UCSD-AML1 (cell line): Measurements from ENCODE around the gene ALKBH5.
A peak's percentile ranks its signal among the peaks of the same experiment; 100 is the strongest.

ENCODE experiments used
- DNase-seq: peaks from one replicate; lab custom pipeline; 2025; ENCODE audit not compliant: unreplicated experiment; lab: John Stamatoyannopoulos, UW

Gene ALKBH5

DNA sequence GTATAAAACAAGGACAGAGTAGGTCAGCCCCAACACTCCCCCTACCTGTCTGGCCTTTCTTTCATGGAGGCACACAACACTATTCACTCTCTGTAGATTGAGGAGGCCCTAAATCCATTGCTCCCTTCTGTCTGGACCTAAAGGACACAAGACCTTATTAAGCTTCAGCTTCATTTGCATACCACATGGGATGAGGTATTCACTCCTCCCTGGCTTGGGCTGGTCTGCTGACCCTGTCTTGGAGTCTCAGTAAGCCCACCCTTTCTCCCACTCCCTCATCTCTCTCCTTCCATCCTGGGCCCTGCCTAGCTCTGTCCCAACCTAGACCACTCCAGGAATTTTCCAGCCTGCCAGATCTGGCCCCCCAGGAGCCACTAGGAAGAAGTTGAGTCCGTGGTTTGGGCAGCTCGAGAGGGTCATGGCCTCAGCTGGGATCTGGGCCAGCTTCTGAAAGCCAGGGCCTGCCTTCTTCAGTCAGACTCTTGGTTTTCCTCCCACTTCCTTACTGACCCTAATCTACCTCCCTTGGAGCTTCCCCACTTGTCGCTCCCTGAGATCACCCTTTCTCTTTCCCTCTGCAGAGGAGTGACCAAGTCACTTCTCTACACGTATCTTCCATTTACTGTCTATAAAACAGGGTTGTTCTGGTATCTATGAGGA, 35.3 kb downstream of the ALKBH5 start:
- no peak for DNase-seq

DNA sequence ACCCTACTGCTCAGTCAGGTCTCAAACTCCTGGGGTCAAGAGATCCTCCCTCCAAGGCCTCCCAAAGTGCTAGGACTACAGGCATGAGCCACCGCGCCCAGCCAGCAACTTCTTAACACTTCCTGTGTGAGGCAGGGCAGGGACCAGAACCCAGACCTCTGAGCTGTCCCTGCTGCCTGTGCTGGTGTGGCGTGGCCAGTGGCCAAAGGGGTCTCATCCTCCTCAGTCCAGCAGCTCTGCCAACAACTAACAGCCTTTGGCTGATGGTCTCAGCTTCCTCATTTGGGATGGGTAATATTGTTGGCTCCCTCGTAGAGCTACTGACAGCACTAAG, 40.4 kb downstream of the ALKBH5 start:
- DNase-seq, result no peak

DNA sequence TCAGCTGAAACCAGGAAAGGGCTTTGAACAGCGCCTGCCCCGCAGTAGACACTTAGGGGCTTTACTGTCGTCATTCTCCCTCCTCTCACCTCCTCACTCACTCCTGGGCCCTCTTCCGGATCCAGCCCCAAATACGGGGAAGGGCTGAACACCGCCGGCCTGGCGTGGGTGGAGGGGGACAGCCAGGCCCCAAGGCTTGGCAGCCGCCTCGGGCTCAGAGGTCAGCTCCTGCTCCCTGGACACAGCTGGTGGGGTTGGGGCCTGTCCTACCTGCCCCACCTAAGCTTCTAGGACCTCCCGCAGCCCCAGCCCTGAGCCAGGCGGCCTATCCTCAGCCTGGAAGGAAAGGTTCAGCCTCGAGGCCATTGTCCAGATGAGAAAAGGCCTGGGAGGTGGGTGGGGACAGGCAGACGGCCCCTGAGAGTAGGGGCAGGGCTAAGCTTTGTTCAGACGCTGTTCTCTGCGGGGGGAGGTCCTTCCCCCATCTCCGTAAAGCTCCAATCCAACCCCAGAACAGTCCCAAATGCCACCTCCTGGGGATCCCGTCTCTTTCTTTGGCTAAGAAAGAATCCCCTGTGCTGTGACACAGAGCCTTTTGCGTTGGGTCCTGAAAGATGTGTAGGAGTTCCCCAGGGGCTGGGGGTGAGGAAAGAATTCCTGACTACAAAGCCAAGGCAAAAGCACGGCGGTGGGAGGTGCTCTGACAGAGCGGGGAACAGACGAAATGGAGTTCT, 40.9 kb downstream of the ALKBH5 start:
- DNase-seq, result no peak

DNA sequence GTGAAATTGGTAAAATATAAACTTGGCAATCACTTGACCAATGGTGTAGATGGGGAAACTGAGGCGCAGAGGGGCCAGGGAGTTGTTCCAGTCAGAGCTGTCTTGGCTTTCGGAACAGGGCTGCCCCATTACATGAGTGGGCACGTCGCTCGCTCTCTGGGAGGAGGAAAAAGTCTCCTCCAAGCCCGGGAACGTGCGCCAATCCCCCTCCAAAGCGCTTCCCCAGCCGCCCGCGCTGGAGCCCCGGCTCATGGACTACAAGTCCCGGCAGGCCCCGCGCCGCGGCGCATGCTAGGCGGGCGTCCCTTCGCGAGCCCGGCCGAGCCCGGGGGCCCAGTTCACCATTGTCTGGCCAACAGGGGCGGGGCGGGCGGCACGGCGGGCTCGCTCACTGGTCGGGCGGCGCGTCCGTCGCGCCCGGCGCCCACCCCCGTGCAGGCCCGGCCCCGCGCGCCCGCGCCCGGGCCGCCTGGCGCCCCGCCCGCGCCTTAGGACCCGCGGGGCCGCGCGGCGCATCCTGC, 41.6 kb downstream of the ALKBH5 start, which contains the start of gene LLGL1:
Gene LLGL1, plus strand, starts transcription at position 515 of the 521 bp plus-strand sequence. CDS start 48 bp downstream, outside the sequence.
- peak; percentile 96 for DNase-seq

DNA sequence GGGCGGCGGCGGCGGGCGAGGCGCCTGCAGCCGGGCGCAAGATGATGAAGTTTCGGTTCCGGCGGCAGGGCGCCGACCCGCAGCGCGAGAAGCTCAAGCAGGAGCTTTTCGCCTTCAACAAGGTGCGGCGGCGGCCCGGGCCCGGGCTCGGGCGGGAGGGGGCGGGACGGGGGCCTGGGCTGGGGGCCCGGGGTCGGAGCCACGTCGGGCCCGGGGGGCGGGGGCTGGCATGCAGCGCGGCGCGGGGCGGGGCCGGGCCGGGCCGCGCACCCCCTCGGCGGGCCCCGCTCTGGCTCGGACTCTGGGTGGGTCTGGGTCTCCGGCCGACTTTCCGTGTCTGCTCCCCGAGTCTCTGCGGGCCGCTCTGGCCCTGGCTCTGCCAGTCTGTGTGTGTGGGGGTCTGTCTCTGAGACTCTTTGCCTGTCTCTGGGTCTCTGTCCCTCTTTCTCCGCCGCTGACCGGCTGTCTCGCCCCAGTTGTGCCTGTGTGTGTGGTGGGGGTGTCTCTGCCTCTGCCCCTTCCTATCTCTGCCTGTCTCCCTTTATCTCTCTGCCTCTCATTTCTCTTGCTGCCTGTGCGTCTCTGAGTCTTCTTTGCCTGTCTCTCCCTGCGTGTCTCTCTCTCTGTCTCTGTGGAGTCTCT, 42.1 kb downstream of the ALKBH5 start:
- peak; percentile 53 for DNase-seq

DNA sequence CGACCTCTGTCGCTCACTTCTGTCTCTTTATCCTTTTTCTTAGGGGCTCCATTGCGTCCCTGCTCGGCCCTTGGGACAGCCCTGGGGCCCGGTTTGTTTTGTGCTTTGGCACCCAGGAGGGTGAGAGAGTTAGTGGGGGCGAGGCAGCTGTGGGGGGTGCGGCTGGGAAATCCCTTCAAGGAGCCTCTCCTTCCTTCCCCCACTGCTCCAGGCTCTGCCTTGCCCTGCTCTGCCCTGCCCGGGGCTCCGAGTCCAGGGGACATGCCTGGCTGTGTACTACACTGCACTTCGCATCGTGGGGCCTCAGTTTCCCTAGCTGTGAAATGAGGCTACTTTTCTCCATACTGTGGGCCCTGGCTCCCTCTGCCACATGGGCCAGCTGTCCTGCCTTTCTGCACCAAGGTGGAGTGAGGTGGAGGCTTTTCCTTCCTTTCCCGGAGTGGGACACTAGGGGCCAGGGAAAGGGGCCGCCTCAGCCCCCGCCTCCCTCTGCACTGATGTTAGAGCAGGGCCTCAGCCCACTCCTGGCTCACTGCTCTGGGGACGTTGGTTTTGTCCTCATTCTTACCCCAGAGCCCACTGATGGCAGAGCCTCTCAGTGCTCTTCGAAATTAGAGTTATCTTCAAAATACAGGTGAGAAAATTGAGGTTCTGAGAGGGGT, 42.8 kb downstream of the ALKBH5 start:
- no peak for DNase-seq

DNA sequence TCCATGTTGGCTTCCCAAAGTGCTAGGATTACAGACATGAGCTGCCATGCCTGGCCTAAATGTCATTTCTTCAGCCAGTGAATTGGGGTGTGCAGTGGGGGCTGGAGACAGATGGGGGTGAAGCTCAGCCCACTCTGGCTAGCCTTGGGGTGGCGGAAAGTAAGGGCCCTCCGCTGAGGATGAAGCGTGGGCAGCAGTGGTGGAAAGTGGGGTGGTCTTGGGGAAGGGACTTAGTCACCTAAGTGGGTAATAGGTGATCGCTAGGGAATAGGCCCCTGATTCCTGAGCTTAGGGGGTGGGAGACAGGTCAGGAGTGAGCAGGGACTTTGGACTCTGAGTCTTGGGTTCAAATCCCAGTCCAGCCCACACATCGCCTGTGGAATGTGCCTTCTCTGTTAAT, 44.0 kb downstream of the ALKBH5 start:
- no peak for DNase-seq

DNA sequence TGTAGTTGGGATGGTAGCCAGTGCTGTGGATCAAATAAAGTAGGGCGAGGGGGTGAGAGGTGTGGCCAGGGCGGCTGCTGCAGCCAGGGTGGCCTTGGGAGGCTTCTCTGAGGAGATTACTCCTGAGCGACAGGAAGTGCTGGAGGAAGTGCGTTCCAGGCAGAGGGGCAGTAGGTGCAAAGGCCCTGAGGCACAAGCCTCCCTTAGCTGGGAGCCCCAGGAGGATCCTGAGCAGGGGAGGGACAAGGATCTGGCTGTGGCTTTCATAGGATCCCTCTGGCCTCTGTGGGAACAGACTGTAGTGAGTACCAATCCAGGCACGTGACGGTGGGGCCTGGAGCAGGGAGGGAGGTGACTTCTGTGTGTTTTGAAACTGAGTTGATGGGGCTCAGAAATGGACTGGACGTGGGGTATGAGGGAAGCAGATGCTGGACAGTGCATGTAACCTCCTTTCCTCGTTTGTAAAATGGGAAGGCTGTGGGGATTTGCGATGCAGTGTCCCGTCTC, 44.6 kb downstream of the ALKBH5 start:
- DNase-seq, result no peak

DNA sequence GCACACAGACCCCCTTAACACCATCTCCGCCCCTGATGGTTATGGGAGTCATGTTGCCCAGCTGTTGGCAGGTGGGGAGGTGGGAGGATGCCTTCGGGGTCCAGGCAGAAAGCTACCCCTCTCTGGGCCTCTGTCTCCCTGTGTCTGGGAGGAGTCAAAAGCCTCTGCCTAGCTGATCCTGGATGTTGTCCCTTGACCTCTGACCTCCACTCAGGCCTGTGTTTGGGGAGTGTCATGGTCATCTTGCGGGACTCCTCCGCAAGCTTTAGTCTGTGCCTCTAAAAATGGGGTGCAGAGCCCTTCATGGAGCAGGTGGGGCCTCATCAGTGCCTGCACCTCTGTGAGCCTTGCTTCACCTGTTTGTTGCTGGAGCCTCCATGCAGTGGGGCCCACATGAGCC, 45.6 kb downstream of the ALKBH5 start:
- DNase-seq, result no peak

DNA sequence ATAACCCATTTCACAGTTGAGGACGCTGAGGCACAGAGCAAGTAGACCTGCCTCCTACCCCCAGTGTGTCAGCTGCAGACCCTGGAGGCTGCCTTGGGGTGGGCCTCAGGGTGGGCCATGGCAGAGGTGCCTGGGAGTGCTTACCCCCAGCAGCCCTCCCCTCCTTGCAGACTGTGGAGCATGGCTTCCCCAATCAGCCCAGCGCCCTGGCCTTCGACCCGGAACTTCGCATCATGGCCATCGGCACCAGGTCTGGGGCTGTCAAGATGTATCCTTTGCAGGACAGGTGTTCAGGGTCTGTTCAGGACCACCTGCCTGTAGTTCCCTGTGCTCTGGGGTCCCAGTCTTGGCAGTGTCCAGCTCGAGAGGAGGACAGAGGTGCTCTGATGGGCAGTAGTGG, 46.1 kb downstream of the ALKBH5 start:
- no peak for DNase-seq

DNA sequence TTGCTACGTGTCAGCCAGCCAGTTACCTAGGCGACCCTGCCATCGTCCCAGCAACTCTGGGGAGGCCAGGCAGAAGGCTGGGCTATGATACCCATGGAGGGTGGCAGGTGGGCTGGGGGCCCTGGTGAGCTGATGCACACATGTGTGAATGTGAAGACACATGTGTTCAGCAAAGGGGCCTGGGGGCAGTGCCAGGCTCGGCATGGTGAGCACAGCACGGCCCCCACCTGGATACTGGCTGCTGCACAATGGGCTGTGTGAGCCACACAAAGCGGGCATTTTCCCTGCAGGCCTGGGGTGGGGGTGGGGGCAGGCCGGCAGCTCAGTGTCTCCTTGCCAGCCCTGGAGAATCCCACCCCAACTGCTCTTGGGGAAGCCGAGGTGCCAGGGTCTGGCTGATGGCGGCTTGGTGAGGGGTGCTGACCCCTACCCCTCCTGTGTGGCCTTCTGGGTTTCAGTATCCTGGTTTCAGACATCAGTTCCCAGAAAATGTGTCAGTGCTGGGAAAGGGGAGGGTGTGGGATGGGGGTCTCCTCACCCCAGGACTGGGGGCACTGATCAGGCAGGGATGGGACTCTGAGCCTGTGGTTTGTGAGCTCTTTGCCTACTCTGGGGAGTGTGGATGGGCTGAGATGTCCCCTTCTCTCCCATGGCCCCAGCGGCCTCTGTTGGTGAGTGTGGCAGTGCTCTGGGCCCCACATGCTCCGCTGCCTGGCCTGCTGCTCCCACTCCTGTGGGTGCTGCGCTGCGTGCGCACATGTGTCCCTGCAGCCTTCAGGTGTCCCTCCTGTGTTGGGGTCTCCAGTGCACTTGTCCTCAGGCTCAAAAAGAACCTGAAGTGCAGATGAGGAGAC, 46.9 kb downstream of the ALKBH5 start:
- DNase-seq, result no peak

DNA sequence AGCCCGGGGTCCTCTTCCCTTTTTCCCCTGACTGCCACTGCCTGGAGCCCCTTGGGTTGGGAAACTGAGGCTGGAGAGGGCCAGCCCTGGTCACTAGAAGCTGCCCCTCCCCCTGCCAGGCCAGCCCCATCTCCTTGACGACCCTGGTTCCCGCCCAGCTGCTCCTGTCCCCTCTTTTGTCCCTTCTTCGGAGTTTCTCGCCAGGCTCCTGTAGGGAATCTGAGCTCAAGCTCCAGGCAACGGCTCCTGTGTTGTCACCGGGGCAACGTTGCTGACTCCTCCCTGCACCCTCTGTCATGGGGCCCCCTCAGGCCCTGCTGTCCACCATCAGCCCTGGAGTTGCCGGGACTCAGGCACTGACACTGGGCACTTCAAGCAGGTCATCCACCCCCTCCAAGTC, 47.5 kb downstream of the ALKBH5 start:
- DNase-seq, result no peak

DNA sequence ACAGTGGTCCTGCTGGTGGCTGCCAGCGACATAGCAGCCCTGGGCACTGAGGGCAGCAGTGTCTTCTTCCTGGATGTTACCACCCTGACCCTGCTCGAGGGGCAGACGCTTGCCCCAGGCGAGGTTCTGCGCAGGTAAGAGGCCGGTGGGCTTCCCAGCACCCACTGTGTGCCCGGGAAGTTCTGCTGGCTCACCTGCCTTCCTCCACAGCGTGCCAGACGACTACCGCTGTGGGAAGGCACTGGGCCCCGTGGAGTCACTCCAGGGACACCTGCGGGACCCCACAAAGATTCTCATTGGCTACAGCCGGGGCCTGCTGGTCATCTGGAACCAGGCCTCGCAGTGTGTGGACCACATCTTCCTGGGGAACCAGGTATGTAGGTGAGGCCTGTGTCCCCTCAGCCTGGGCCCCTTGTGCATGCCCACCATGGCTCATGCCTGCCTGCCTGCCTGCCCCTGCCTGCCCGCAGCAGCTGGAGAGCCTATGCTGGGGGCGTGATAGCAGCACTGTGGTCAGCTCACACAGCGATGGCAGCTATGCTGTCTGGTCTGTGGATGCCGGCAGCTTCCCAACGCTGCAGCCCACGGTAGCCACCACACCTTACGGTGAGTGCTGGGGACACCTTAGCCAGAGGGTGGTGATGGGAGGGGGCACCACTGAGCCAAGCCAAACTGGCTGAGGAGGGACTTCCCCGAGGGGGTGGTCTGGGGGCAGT, 50.3 kb downstream of the ALKBH5 start:
- DNase-seq, result no peak

DNA sequence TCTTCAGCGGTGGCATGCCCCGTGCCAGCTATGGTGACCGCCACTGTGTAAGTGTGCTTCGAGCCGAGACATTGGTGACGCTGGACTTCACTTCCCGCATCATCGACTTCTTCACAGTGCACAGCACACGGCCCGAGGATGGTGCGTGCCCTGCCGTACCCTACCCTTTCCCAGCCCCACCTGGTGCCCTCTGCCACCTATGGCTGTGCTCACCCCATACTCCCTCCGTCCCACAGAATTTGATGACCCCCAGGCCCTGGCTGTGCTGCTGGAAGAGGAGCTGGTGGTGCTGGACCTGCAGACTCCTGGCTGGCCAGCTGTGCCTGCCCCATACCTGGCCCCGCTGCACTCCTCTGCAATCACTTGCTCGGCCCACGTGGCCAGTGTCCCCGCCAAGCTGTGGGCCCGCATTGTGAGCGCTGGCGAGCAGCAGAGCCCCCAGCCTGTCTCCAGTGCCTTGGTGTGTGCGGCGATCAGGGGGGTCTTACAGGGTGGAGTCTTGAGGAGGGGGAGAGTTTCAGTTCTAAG, 51.3 kb downstream of the ALKBH5 start:
- no peak for DNase-seq

DNA sequence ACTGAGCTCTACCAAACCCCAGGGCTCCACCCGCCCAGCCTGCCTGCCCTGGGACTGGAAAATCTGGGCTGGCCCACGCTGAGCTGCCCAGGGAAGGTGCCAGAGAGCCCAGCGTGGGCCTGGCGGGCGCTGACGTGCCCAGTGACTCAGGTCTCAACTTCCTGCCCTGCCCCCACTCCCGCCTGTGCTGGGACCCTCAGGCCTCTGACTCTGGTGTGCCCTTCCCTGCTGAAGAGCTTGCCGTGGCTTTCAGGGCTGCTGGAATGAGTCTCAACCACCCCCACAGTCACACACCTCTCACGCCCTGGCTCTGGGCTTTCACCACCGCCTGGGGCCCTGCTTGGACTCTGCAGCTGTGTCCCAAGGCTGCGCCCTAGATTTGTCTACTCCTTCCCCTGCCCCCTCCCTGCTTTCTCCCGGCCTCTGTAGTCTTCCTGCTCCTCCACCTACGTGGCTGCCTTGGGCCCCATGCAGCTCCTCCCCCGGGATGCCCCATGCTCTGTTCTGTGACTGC, 52.2 kb downstream of the ALKBH5 start:
- DNase-seq, result no peak

DNA sequence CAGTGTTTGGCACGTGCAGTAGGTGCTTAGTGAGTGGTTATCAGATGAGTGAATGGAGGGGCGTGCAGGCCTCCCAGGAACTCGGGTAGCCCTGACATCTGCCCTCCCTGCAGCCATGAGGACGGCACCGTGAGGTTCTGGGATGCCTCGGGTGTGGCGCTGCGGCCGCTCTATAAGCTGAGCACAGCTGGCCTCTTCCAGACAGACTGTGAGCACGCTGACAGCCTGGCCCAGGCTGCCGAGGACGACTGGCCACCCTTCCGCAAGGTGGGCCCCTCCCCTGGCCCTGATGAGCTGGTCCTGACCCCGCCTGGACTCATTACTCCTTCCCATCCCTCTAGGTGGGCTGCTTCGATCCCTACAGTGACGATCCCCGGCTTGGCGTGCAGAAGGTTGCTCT, 52.9 kb downstream of the ALKBH5 start:
- DNase-seq, result no peak

DNA sequence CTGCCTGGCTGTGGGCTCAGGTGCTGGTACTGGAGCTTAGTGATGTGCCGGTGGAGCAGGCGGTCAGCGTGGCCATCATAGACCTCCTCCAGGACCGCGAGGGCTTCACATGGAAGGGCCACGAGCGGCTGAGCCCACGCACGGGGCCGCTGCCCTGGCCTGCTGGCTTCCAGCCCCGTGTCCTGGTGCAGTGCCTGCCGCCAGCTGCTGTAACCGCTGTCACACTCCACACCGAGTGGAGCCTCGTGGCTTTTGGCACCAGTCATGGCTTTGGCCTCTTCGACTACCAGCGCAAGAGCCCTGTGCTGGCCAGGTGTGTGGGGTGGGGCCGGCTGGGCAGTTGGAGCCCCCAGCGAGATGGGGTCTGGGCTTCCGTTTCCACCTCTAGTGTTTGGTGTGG, 53.8 kb downstream of the ALKBH5 start:
- DNase-seq, result no peak

DNA sequence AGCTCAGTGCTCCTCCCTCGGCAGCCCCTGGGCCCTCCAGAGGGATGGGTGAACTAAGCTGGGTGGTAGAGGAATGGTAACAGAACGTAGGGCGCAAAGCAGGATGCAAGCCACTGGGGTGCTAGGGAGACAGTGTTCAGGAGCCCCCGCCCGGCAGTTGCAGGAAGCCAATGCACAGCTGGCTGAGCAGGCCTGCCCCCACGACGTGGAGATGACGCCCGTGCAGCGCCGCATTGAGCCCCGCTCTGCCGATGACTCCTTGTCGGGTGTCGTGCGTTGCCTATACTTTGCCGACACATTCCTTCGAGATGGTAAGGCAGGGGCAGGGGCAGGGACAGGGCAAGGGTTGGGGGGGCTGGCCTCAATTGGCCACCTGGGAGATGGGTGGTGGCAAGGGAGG, 54.7 kb downstream of the ALKBH5 start:
- DNase-seq, result no peak

DNA sequence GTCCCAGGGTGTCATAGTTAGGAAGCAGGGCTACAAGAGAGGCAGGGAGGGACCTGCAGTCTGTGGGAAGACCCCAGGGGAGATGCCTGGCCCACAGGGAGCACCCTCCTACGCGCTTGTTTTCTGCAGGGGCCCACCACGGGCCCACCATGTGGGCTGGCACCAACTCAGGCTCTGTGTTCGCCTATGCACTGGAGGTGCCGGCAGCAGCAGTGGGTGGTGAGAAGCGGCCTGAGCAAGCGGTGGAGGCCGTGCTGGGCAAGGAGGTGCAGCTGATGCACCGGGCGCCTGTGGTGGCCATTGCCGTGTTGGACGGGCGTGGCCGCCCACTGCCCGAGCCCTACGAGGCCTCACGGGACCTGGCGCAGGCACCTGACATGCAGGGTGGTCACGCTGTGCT, 56.8 kb downstream of the ALKBH5 start:
- DNase-seq, result no peak
